Mucosa of rectum (tissue), 2 donors: ENCODE data around the gene ANXA1.

Experiments used
- H3K27ac ChIP-seq, 2 donors: one replicate each; pipeline ENCODE4 v1.7.0; 2013; ENCODE audit warnings: inconsistent platforms in 2 of 2, low read depth in 2 of 2, low read length in 2 of 2
- H3K27me3 ChIP-seq, 2 donors: one replicate each; pipeline ENCODE4 v1.7.0; 2013; ENCODE audit warnings: low read length in 2 of 2; ENCODE audit not compliant: control insufficient read depth in 2 of 2, insufficient read depth in 2 of 2
- H3K36me3 ChIP-seq, 2 donors: one replicate each; pipeline ENCODE4 v1.7.0; 2013; ENCODE audit warnings: low read length in 2 of 2; ENCODE audit not compliant: control insufficient read depth in 2 of 2, insufficient read depth in 2 of 2
- H3K4me1 ChIP-seq, 2 donors: one replicate each; pipeline ENCODE4 v1.7.0; 2013; ENCODE audit warnings: low read length in 2 of 2, mild to moderate bottlenecking in 1 of 2; ENCODE audit not compliant: control insufficient read depth in 2 of 2, insufficient read depth in 2 of 2
- H3K4me3 ChIP-seq, 2 donors: one replicate each; pipeline ENCODE4 v1.7.0; 2013; ENCODE audit warnings: low read length in 2 of 2
- H3K9ac ChIP-seq, 2 donors: one replicate each; pipeline ENCODE4 v1.7.0; 2013; ENCODE audit warnings: low read length in 2 of 2, low read depth in 1 of 2, mild to moderate bottlenecking in 1 of 2
- H3K9me3 ChIP-seq, 2 donors: one replicate each; pipeline ENCODE4 v1.7.0; 2013; ENCODE audit warnings: low read length in 2 of 2; ENCODE audit not compliant: control insufficient read depth in 2 of 2
- donor health status: healthy.
- donor health status: Normal muscosa, but diverticular disease.

Gene ANXA1

GRCh38 chr9:73166468-73166867 is 14.8 kb downstream of the ANXA1 start:
- peaks cover 0 to 2% of the 10 kb centered on the region in 2 donors for H3K4me1 ChIP-seq
- peaks cover 6 to 12% of the 10 kb centered on the region in 2 donors for H3K36me3 ChIP-seq
- H3K9ac ChIP-seq = no peak overlapping the region
- no peak overlapping the region for H3K27ac ChIP-seq
- no peaks in the 10 kb centered on the region for H3K9me3 ChIP-seq
- no peak overlapping the region for H3K4me3 ChIP-seq
- no peaks in the 10 kb centered on the region for H3K27me3 ChIP-seq

DNA sequence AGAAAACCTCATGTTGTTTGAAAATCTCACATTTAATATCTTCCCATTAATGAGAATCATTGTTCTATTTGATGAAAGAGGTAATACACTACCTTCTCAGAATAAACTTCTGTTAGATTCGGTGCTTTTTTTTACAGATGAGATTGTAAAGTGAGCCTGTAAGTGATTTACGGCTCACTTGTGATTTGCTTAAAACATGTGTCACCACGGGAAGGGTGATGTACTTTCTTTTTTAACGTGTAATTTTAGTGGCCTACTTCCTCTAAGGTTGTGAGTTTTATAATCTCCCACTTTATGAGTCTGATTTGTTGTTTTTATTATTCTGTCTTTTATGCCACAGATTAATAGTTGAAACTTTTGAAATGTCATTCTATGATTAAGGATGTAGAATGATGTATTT is 15.9 kb downstream of the ANXA1 start:
- Histone ChIP-seq H3K4me1 (peaks cover 0 to 2% of the 10 kb centered on the region in 2 donors), H3K4me3 (no peak overlapping the region), H3K9me3 (no peaks in the 10 kb centered on the region), H3K27me3 (no peaks in the 10 kb centered on the region), H3K27ac (no peak overlapping the region), H3K36me3 (peaks cover 6 to 11% of the 10 kb centered on the region in 2 donors), H3K9ac (no peak overlapping the region)

DNA sequence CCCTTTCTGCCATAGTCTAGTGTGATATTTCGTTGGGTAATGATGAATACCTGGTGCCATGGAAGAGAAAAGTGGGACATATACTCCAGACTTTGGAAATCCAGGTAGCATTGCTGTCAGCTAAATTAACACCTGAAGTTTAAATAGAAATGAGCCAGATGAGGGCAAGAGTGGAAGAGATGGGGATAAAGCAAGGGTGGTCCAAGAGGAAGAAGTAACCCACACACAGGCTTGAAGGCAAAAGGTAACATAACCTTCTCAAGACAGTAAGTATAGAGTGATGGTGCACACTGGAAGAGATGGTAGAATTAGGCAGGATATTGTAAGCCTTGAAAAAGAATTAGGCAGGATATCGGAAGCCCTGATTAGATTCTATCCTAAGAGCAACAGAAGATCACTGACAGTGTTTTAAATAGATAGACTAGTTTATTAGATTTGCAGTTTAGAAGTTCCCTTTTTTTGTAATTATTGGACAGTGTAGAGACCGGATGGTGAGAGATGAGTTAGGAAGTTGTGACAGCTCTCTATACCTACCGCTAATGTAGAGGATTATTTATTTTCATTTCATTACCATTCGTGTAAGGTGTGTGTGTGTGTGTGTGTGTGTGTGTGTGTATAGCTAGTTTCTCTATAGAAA is 16.8 kb downstream of the ANXA1 start:
- H3K4me1 ChIP-seq = peaks cover 0 to 2% of the 10 kb centered on the region in 2 donors
- no peak overlapping the region for H3K27ac ChIP-seq
- no peaks in the 10 kb centered on the region for H3K9me3 ChIP-seq
- no peaks in the 10 kb centered on the region for H3K27me3 ChIP-seq
- H3K9ac ChIP-seq = no peak overlapping the region
- H3K36me3 ChIP-seq = peaks cover 4 to 6% of the 10 kb centered on the region in 2 donors
- no peak overlapping the region for H3K4me3 ChIP-seq

DNA sequence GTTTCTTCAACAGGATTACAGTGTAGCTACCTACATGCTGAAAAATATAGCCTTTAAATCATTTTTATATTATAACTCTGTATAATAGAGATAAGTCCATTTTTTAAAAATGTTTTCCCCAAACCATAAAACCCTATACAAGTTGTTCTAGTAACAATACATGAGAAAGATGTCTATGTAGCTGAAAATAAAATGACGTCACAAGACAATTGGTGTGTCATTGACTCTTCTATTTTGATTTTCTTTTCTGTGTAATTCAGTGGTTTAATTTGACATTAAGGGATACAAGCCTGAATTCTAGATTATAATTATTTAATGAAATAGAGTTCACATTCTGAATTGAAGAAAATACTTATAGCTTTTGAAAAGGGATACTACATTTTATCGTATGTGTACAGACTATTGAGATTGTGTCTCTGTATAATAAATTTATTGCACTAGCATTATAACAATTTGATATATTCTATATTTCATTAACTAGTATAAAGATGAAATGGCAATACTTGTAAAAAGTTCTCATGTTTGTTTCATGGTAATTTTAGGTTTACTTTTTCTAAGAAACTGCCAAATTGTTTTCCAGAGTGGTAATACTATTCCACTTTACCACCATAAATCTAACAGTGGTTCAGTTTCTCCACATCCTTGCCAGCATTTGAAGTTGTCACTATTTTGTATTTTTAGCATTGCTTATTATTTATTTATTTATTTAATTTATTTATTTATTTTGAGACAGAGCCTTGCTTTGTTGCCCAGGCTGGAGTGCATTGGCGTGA is 18.7 kb downstream of the ANXA1 start:
- Histone ChIP-seq H3K4me3 (no peak overlapping the region), H3K9ac (no peak overlapping the region), H3K36me3 (peaks cover 0 to 6% of the 10 kb centered on the region in 2 donors), H3K27me3 (no peaks in the 10 kb centered on the region), H3K27ac (no peak overlapping the region), H3K4me1 (no peaks in the 10 kb centered on the region), H3K9me3 (no peaks in the 10 kb centered on the region)

GRCh38 chr9:73172901-73173215 is 21.2 kb downstream of the ANXA1 start:
- no peak overlapping the region for H3K27ac ChIP-seq
- H3K4me3 ChIP-seq = no peak overlapping the region
- H3K9ac ChIP-seq = no peak overlapping the region
- no peaks in the 10 kb centered on the region for H3K9me3 ChIP-seq
- no peaks in the 10 kb centered on the region for H3K27me3 ChIP-seq
- H3K36me3 ChIP-seq = no peaks in the 10 kb centered on the region
- H3K4me1 ChIP-seq = no peaks in the 10 kb centered on the region

- H3K27me3 ChIP-seq = no peaks in the 10 kb centered on the region
- H3K9me3 ChIP-seq = no peaks in the 10 kb centered on the region
- no peaks in the 10 kb centered on the region for H3K36me3 ChIP-seq
- H3K27ac ChIP-seq = no peak overlapping the region
- no peaks in the 10 kb centered on the region for H3K4me1 ChIP-seq
- H3K9ac ChIP-seq = no peak overlapping the region
- H3K4me3 ChIP-seq = no peak overlapping the region
Measured at GRCh38 chr9:73173557-73174329, 22.1 kb downstream of the ANXA1 start.

DNA sequence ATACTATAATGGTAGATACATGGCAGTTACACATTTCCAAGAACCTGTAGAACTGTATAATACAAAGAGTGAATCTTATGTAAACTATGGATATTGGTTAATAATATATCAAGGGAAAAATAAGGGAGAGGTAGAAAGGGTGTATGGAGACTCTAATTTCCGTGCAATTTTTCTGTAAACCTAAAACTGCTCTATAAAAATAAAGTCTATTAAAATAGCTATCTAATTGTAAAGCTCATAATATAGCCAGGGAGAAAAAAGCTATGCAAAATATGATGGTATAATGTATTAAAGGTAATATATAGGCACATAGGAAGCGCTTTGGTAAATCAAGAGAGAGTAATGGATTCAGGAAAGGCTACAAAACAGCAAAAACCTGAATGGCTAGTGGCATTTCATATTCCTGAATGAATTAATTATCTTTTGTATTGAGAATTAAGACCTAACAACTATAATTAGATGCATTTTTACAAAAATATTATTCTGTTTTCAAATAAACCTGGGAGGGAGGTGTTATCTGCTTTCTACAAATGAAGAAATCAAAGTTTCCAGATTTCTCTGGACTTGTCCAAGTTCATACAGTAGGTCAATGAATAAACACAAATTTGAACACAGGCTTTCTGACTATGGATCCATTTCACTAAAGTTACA is 22.8 kb downstream of the ANXA1 start:
- Histone ChIP-seq H3K27ac (no peak overlapping the region), H3K36me3 (no peaks in the 10 kb centered on the region), H3K9ac (no peak overlapping the region), H3K4me3 (no peak overlapping the region), H3K9me3 (no peaks in the 10 kb centered on the region), H3K27me3 (no peaks in the 10 kb centered on the region), H3K4me1 (no peaks in the 10 kb centered on the region)

GRCh38 chr9:73176450-73176875 is 24.8 kb downstream of the ANXA1 start:
- no peak overlapping the region for H3K9ac ChIP-seq

DNA sequence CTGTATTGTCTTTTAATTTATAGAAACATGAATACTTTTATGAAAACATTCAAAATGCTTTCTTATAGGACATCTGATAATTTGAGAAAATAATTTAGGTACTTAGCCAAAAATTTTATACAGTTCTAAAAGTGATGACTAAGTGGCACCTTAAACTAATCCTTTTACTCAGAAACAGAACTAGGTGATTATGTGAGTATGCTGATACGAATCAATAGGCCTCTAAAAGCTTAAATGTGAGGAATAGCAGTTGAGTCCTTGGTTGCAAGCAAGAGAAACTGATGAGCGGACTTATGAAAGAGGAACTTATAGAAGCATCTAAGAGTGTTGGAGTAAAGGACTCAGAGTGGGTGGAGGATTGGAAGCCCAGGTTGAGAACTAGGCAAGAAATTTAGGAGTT is 26.4 kb downstream of the ANXA1 start:
- no peak overlapping the region for H3K27ac ChIP-seq

More at GRCh38 chr9:73176450-73176875, 24.8 kb downstream of the ANXA1 start:
- Histone ChIP-seq H3K4me3 (no peak overlapping the region), H3K27ac (no peak overlapping the region), H3K27me3 (no peaks in the 10 kb centered on the region), H3K4me1 (no peaks in the 10 kb centered on the region), H3K9me3 (no peaks in the 10 kb centered on the region), H3K36me3 (no peaks in the 10 kb centered on the region)

DNA sequence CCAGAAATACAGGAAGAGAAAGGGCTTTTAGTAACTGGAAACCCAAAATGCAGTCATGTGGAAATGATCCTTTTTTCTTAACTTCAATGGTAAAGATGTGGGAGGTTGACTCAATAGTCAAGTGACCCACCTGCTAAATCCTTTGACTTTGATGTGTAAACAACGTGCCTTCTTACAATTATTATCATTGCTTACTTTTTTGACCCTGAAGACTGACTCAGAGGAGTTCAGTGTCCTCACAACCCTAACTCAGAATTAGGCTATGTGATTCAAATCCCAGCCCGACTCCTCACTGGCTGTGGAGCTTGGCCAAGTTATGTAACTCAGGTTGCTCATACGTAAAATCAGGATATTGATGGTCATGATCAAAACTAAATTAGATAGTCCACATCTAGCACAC is 27.9 kb downstream of the ANXA1 start:
- no peak overlapping the region for H3K9ac ChIP-seq
- H3K9me3 ChIP-seq = no peaks in the 10 kb centered on the region
- H3K4me1 ChIP-seq = no peaks in the 10 kb centered on the region
- no peak overlapping the region for H3K4me3 ChIP-seq
- H3K27me3 ChIP-seq = no peaks in the 10 kb centered on the region
- H3K36me3 ChIP-seq = no peaks in the 10 kb centered on the region
- no peak overlapping the region for H3K27ac ChIP-seq

More for the DNA sequence above, 26.4 kb downstream of the ANXA1 start:
- no peaks in the 10 kb centered on the region for H3K4me1 ChIP-seq
- H3K27me3 ChIP-seq = no peaks in the 10 kb centered on the region
- no peak overlapping the region for H3K9ac ChIP-seq
- H3K36me3 ChIP-seq = no peaks in the 10 kb centered on the region
- no peaks in the 10 kb centered on the region for H3K9me3 ChIP-seq
- no peak overlapping the region for H3K4me3 ChIP-seq
